H1 (cell line): ENCODE results near the gene FYTTD1. TPM values are rescaled to one million over a fixed set of nuclear protein-coding genes. Genes with fewer than 3 reads are reported as not detected.

Source experiments
- CTCF ChIA-PET: fragments of 300-600 bp; sonication (Branson Sonifier 250); formaldehyde crosslinking; loops from one replicate; lab custom pipeline; 2021; ENCODE audit not compliant: partially characterized antibody; lab: Charles Lee
- POLR2A ChIA-PET: fragments of 300-600 bp; sonication (Branson Sonifier 250); formaldehyde crosslinking; loops from one replicate; lab custom pipeline; 2021; ENCODE audit warnings: inconsistent platforms; ENCODE audit not compliant: partially characterized antibody; lab: Charles Lee
- DNase-seq, 2 experiments: peaks; one replicate each; pipeline versions ENCODE4 v3.0.0 to v3.0.0-alpha.2; 2010 to 2022; ENCODE audit warnings: low spot score in 2 of 2, low read depth in 1 of 2, mixed read lengths in 1 of 2
- FAIRE-seq: peaks from 2 replicates; lab custom pipeline; 2011; peaks lifted over from hg19 to GRCh38; lab: Jason Lieb, UNC
- H2AFZ ChIP-seq: 2 replicates; pipeline ENCODE4 v1.8.1; 2012; ENCODE audit warnings: low read length, inconsistent platforms
- H2AK5ac ChIP-seq: 2 replicates; pipeline ENCODE4 v1.6.1; 2013; ENCODE audit warnings: low read depth, low read length
- H2BK120ac ChIP-seq: replicated peaks from 2 replicates; pipeline ENCODE3; 2013; ENCODE audit warnings: low read depth, low read length, inconsistent platforms
- H2BK12ac ChIP-seq: 2 replicates; pipeline ENCODE4 v1.6.1; 2013; ENCODE audit warnings: low read depth, low read length
- H2BK15ac ChIP-seq: 2 replicates; pipeline ENCODE4 v1.6.1; 2013; ENCODE audit warnings: low read length
- H2BK20ac ChIP-seq: 2 replicates; pipeline ENCODE4 v1.6.1; 2013; ENCODE audit warnings: low read length
- H2BK5ac ChIP-seq: 2 replicates; pipeline ENCODE4 v1.6.1; 2013; ENCODE audit warnings: low read depth, low read length
- H3K14ac ChIP-seq: 2 replicates; pipeline ENCODE4 v1.6.1; 2013; ENCODE audit warnings: inconsistent platforms; ENCODE audit not compliant: insufficient read length
- H3K18ac ChIP-seq: 2 replicates; pipeline ENCODE4 v1.6.1; 2013; ENCODE audit warnings: low read length; ENCODE audit errors: extremely low read depth
- H3K23ac ChIP-seq: 2 replicates; pipeline ENCODE4 v1.6.1; 2013; ENCODE audit warnings: inconsistent platforms; ENCODE audit not compliant: insufficient read length
- H3K23me2 ChIP-seq: 2 replicates; pipeline ENCODE4 v1.6.1; 2013; ENCODE audit warnings: low read depth, low read length
- H3K27ac ChIP-seq: 2 replicates; pipeline ENCODE4 v1.6.1; 2011; ENCODE audit warnings: low read depth, low read length, inconsistent platforms
- H3K27me3 ChIP-seq, 4 experiments: replicated peaks in 1 of 4; 1 replicate in 1 of 4; 2 replicates in 3 of 4; pipeline versions ENCODE4 v1.6.1 to v1.8.1; 2011 to 2013; ENCODE audit warnings: low read length in 3 of 4, mild to moderate bottlenecking in 3 of 4, inconsistent platforms in 2 of 4, mixed read lengths in 2 of 4, moderate library complexity in 1 of 4; ENCODE audit not compliant: control insufficient read depth in 3 of 4, insufficient read depth in 3 of 4; ENCODE audit errors: extremely low read depth in 1 of 4
- H3K36me3 ChIP-seq, 4 experiments: 2 replicates each; pipeline versions ENCODE4 v1.6.1 to v1.8.1; 2011 to 2013; ENCODE audit warnings: mild to moderate bottlenecking in 4 of 4, low read length in 3 of 4, moderate library complexity in 2 of 4, control low read depth in 1 of 4, inconsistent platforms in 1 of 4; ENCODE audit not compliant: insufficient read depth in 4 of 4, control insufficient read depth in 2 of 4
- H3K4ac ChIP-seq: replicated peaks from 2 replicates; pipeline ENCODE3; 2013; ENCODE audit warnings: low read length, low read depth, mixed read lengths, inconsistent platforms; ENCODE audit not compliant: insufficient read length
- H3K4me1 ChIP-seq, 4 experiments: replicated peaks in 1 of 4; 1 replicate in 1 of 4; 2 replicates in 3 of 4; pipeline versions ENCODE4 v1.6.1 to v1.8.1; 2011 to 2013; ENCODE audit warnings: low read length in 3 of 4, inconsistent platforms in 2 of 4, mixed read lengths in 1 of 4; ENCODE audit not compliant: insufficient read depth in 4 of 4, control insufficient read depth in 3 of 4
- H3K4me2 ChIP-seq, 2 experiments: 2 replicates each; pipeline versions ENCODE4 v1.6.1 to v1.8.1; 2011 to 2013; ENCODE audit warnings: low read depth in 2 of 2, low read length in 2 of 2, control low read depth in 1 of 2, inconsistent platforms in 1 of 2, mild to moderate bottlenecking in 1 of 2; ENCODE audit not compliant: insufficient read depth in 1 of 2
- H3K4me3 ChIP-seq, 4 experiments: fragments of 200-600, 300-600 bp in 1 of 4; sonication (generic), shearing (Covaris generic), sonication (Bioruptor Twin) in 1 of 4; 2 replicates each; pipeline versions ENCODE4 v1.5.1 to v1.8.1; 2011 to 2016; ENCODE audit warnings: low read length in 4 of 4, low read depth in 3 of 4, control low read depth in 2 of 4, inconsistent platforms in 2 of 4, mild to moderate bottlenecking in 2 of 4, mixed read lengths in 1 of 4, moderate library complexity in 1 of 4; ENCODE audit not compliant: insufficient read depth in 2 of 4; ENCODE audit errors: extremely low read depth in 1 of 4
- H3K56ac ChIP-seq: replicated peaks from 2 replicates; pipeline ENCODE3; 2013; ENCODE audit warnings: low read depth, mild to moderate bottlenecking, mixed read lengths, low read length, inconsistent platforms; ENCODE audit not compliant: insufficient read length
- H3K79me1 ChIP-seq: 2 replicates; pipeline ENCODE4 v1.6.1; 2013; ENCODE audit warnings: low read depth, low read length, control low read depth
- H3K79me2 ChIP-seq, 2 experiments: 2 replicates each; pipeline versions ENCODE4 v1.6.1 to v1.8.1; 2012 to 2013; ENCODE audit warnings: low read length in 2 of 2, mild to moderate bottlenecking in 2 of 2, inconsistent platforms in 1 of 2; ENCODE audit not compliant: insufficient read depth in 2 of 2, control insufficient read depth in 1 of 2
- H3K9ac ChIP-seq, 4 experiments: replicated peaks in 1 of 4; 1 replicate in 1 of 4; 2 replicates in 3 of 4; pipeline versions ENCODE4 v1.6.1 to v1.8.1; 2011 to 2013; ENCODE audit warnings: low read depth in 3 of 4, low read length in 3 of 4, control low read depth in 2 of 4, mild to moderate bottlenecking in 2 of 4, moderate library complexity in 2 of 4, inconsistent platforms in 1 of 4; ENCODE audit errors: extremely low read depth in 1 of 4
- H3K9me3 ChIP-seq, 2 experiments: 2 replicates each; pipeline versions ENCODE4 v1.6.1 to v1.8.1; 2012 to 2013; ENCODE audit warnings: mild to moderate bottlenecking in 2 of 2, moderate library complexity in 2 of 2, control low read depth in 1 of 2, inconsistent platforms in 1 of 2, low read depth in 1 of 2, low read length in 1 of 2, mixed read lengths in 1 of 2; ENCODE audit not compliant: insufficient read depth in 2 of 2
- H4K20me1 ChIP-seq, 2 experiments: replicated peaks in 1 of 2; 2 replicates each; pipeline versions ENCODE3 to v1.8.1; 2011 to 2013; ENCODE audit warnings: inconsistent platforms in 2 of 2, low read length in 2 of 2, mild to moderate bottlenecking in 1 of 2; ENCODE audit not compliant: insufficient read depth in 2 of 2, control insufficient read depth in 1 of 2
- H4K5ac ChIP-seq: 2 replicates; pipeline ENCODE4 v1.6.1; 2013; ENCODE audit warnings: low read length, low read depth, mixed read lengths, inconsistent platforms; ENCODE audit not compliant: insufficient read length
- H4K8ac ChIP-seq: 2 replicates; pipeline ENCODE4 v1.8.0; 2013; ENCODE audit warnings: mild to moderate bottlenecking, moderate library complexity, low read length, inconsistent platforms; ENCODE audit not compliant: insufficient read depth; ENCODE audit errors: extremely low read depth
- H4K91ac ChIP-seq: replicated peaks from 2 replicates; pipeline ENCODE3; 2013; ENCODE audit warnings: low read length, mixed read lengths, inconsistent platforms; ENCODE audit not compliant: insufficient read length
- CEBPB ChIP-seq: IDR thresholded peaks from 2 replicates; pipeline ENCODE4 v1.6.1; 2012; ENCODE audit warnings: low read depth, low read length
- CREB1 ChIP-seq: IDR thresholded peaks from 2 replicates; pipeline ENCODE4 v1.6.1; 2012; ENCODE audit warnings: inconsistent platforms
- CTBP2 ChIP-seq: IDR thresholded peaks from 2 replicates; pipeline ENCODE4 v1.7.0; 2011; ENCODE audit warnings: borderline replicate concordance, mild to moderate bottlenecking, moderate library complexity, mixed read lengths, low read length; ENCODE audit not compliant: insufficient read depth, insufficient read length
- EP300 ChIP-seq, 2 experiments: IDR thresholded peaks; 1 replicate in 1 of 2; 2 replicates in 1 of 2; pipeline ENCODE4 v1.6.1; 2011 to 2012; ENCODE audit warnings: low read depth in 2 of 2, low read length in 2 of 2, mild to moderate bottlenecking in 2 of 2, borderline replicate concordance in 1 of 2, inconsistent platforms in 1 of 2, moderate library complexity in 1 of 2
- GABPA ChIP-seq: IDR thresholded peaks from 2 replicates; pipeline ENCODE4 v1.6.1; 2011; ENCODE audit warnings: mild to moderate bottlenecking, low read length, moderate library complexity, borderline replicate concordance; ENCODE audit not compliant: insufficient read depth
- HDAC2 ChIP-seq, 2 experiments: fragments of 300-600 bp in 1 of 2; sonication (generic) in 1 of 2; IDR thresholded peaks; 2 replicates each; pipeline ENCODE4 v1.6.1; 2011 to 2012; ENCODE audit warnings: low read depth in 2 of 2, low read length in 2 of 2, mild to moderate bottlenecking in 2 of 2, moderate library complexity in 2 of 2, borderline replicate concordance in 1 of 2, inconsistent platforms in 1 of 2
- KDM1A ChIP-seq: fragments of 200-600, 300-600 bp; sonication (generic); IDR thresholded peaks from 2 replicates; pipeline ENCODE4 v1.7.1; 2016; ENCODE audit warnings: mild to moderate bottlenecking, low read length, borderline replicate concordance
- RAD21 ChIP-seq, 2 experiments: IDR thresholded peaks in 1 of 2; conservative IDR thresholded peaks in 1 of 2; 2 replicates each; pipeline ENCODE4 v1.6.1; 2011; ENCODE audit warnings: low read depth in 2 of 2, low read length in 2 of 2, improper control_type of control experiment in 1 of 2, inconsistent platforms in 1 of 2, mild to moderate bottlenecking in 1 of 2, moderate library complexity in 1 of 2
- TCF12 ChIP-seq: IDR thresholded peaks from 2 replicates; pipeline ENCODE4 v1.6.1; 2011; ENCODE audit warnings: low read depth, mild to moderate bottlenecking, low read length
- YY1 ChIP-seq: IDR thresholded peaks from 2 replicates; pipeline ENCODE4 v1.6.1; 2011; ENCODE audit warnings: low read depth, mild to moderate bottlenecking, low read length
- ZNF274 ChIP-seq: IDR thresholded peaks from 2 replicates; pipeline ENCODE4 v1.7.0; 2012; ENCODE audit warnings: low read length, borderline replicate concordance; ENCODE audit errors: extremely low read depth
- WGBS, 2 experiments: shearing (Covaris generic) in 1 of 2; methylation state at CpG; one replicate each; pipeline versions ENCODE4 v1.1.6 to v1.1.7; 2013 to 2015; ENCODE audit warnings: low lambda C conversion rate in 2 of 2, mixed read lengths in 2 of 2, inconsistent platforms in 1 of 2, low coverage in 1 of 2, missing lambda C conversion rate in 1 of 2; ENCODE audit not compliant: insufficient replicate concordance in 2 of 2, insufficient coverage in 1 of 2, insufficient read length in 1 of 2; ENCODE audit errors: extremely low coverage in 1 of 2, missing lambda C conversion rate in 1 of 2; 5-methylcytosine and 5-hydroxymethylcytosine counted together
- polyA plus RNA-seq, 7 experiments: library from polyadenylated mRNA; depleted of rRNA in 3 of 7; stranded (reverse) in 5 of 7; unstranded in 2 of 7; fragments of >200 nt in 5 of 7; fragments of 200-250 nt in 2 of 7; gene quantifications; 1 replicate in 5 of 7; 2 replicates in 1 of 7; 4 replicates in 1 of 7; pipeline versions ENCODE4 v1.2.1 to v1.2.3, GENCODE V29; 2011 to 2013; ENCODE audit warnings: missing spikeins in 2 of 7, mixed read lengths in 2 of 7
- total RNA-seq: library from RNA; stranded (reverse); fragmentation: NEBNext Ultra II Directional; extraction: Animal tissue kit (Norgen Biotek cat#: 25700); gene quantifications from 2 replicates; pipeline ENCODE4 v1.2.1, GENCODE V29; 2021

Gene FYTTD1
- total and polyA plus RNA-seq, 2 of the 8 experiments (the other 6 are each of a cell fraction or from before 2014, with no cell fraction given), result 3.1 to 24.4 TPM

DNA sequence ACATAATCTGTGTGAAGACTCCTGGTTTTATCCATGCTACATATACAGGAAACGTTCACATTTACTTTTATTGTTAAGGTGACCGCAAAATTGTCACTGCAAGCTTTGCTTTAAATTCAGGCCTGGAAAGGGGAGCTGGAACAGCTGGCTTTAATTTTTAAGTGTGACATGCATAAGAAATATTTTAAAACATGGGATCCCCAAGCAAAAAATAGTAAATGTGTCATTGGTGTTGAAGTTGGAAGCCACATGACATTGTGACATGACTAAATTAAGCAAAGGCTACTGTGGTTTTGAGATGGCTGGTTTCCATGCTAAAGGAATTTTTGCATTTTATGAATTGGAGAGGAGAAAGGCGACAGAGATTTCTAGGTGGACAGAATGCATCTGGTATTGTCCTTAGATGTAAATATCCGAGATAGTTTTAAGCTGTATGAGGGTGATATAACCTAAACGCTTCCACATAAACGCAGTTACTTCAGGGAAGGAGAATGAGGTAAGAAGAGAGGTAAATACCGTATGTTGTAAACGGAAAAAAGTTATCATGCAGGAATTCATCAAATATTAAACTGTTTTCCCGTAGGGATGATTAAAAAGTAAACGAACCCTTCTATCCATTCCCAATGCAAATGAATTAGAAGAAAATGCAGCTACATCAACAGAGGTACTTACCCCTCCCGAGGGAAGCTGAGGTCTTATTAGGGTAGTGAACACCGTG is 927 bp upstream of the FYTTD1 start:
- POLR2A ChIA-PET, result interaction anchor here (0.8 to 1.2 kb wide), 3 partner anchors 9 to 42 kb away, joined by 3 to 4 read pairs (median 3); partner anchors contain the start of gene LRCH3
- TF ChIP-seq CEBPB (no peak), GABPA (no peak), HDAC2 (IDR thresholded peaks at IDR 0.05; ENCODE audit: borderline replicate concordance in 1 of 2, low read depth in 2 of 2, low read length in 2 of 2) (no peak), CTBP2 (no peak), RAD21 (IDR thresholded peaks at IDR 0.05 in 1 of 2, conservative IDR thresholded peaks at IDR 0.05 in 1 of 2; ENCODE audit: low read depth in 2 of 2, low read length in 2 of 2) (no peak), CREB1 (no peak), TCF12 (no peak), KDM1A (no peak), EP300 (IDR thresholded peaks at IDR 0.05; ENCODE audit: borderline replicate concordance in 1 of 2, low read depth in 2 of 2, low read length in 2 of 2) (no peak), YY1 (no peak), ZNF274 (no peak)

More for the DNA sequence above, 927 bp upstream of the FYTTD1 start:
- Histone ChIP-seq H4K91ac (no peak overlapping the region), H2BK5ac (no peak overlapping the region), H3K36me3 (no peaks in the 10 kb centered on the region), H3K14ac (no peak overlapping the region), H2AK5ac (no peak overlapping the region), H2BK15ac (no peak overlapping the region), H2AFZ (peak overlapping the region; percentile 98), H3K27ac (no peak overlapping the region), H3K4me3 (peak overlapping the region; percentile 55 to 95 (median 78)), H2BK120ac (no peak overlapping the region), H3K27me3 (peaks cover 0 to 25% (median 13%) of the 10 kb centered on the region in 4 experiments; a peak in 6 of 7 replicates), H4K5ac (no peak overlapping the region), H3K23ac (no peak overlapping the region), H3K79me2 (peaks cover 0 to 10% of the 10 kb centered on the region in 2 experiments; a peak in 1 of 4 replicates), H3K56ac (no peak overlapping the region), H4K20me1 (peaks cover 0 to 3% of the 10 kb centered on the region in 2 experiments), H3K9me3 (no peaks in the 10 kb centered on the region), H3K23me2 (peaks cover 15% of the 10 kb centered on the region; the same call in 1 of the 2 replicates), H3K18ac (no peak overlapping the region), H3K79me1 (no peaks in the 10 kb centered on the region), H2BK20ac (0 out of 2 replicates have a peak overlapping the region, but pooled peaks have one; percentile 1), H3K4me2 (peak overlapping the region; percentile 89 to 96), H3K4me1 (peaks cover 0 to 8% (median 3%) of the 10 kb centered on the region in 4 experiments; a peak in 6 of 7 replicates), H4K8ac (no peak overlapping the region), H3K9ac (no peak overlapping the region), H2BK12ac (peak overlapping the region; percentile 52; the same call in 1 of the 2 replicates), H3K4ac (no peak overlapping the region)
- CTCF ChIA-PET, result interaction anchor here (0.7 to 2.0 kb wide), 6 partner anchors 8 to 67 kb away, joined by 3 to 5 read pairs (median 3); no protein-coding TSS in a partner anchor
- 55% methylated on average over 12 of the region's 12 CpGs; no CpG with 5 or more reads in 1 of the 2 experiments for WGBS, 2 experiments
- DNase-seq, result no peak
- no peak for FAIRE-seq
